Karpas-422 (cell line): Measurements from ENCODE around the gene ALG9. TPM values are rescaled to one million over a fixed set of nuclear protein-coding genes. Genes with fewer than 3 reads are reported as not detected.

Experiments
- DNase-seq: peaks from one replicate; pipeline ENCODE4 v3.0.0-alpha.2; 2015
- H2AFZ ChIP-seq: fragments of 200-600 bp; sonication (generic); 2 replicates; pipeline ENCODE4 v1.6.1; 2014; ENCODE audit warnings: antibody characterized with exemption, low read length, mixed read lengths
- H3K27ac ChIP-seq: fragments of 200-600 bp; sonication (generic); 2 replicates; pipeline ENCODE4 v1.5.1; 2014; ENCODE audit warnings: mild to moderate bottlenecking, low read length, moderate library complexity
- H3K27me3 ChIP-seq: fragments of 200-600 bp; sonication (generic); 2 replicates; pipeline ENCODE4 v1.6.1; 2014; ENCODE audit warnings: low read length, mixed read lengths
- H3K36me3 ChIP-seq: fragments of 200-600 bp; sonication (generic); 2 replicates; pipeline ENCODE4 v1.6.1; 2014; ENCODE audit warnings: low read length, mixed read lengths; ENCODE audit not compliant: insufficient read depth
- H3K4me1 ChIP-seq: fragments of 200-600 bp; sonication (generic); 2 replicates; pipeline ENCODE4 v1.6.1; 2014; ENCODE audit warnings: mild to moderate bottlenecking, low read length, mixed read lengths
- H3K4me2 ChIP-seq: fragments of 200-600 bp; sonication (generic); 2 replicates; pipeline ENCODE4 v1.6.1; 2014; ENCODE audit warnings: low read length, low read depth, mild to moderate bottlenecking; ENCODE audit not compliant: poor library complexity, severe bottlenecking
- H3K4me3 ChIP-seq: fragments of 200-600 bp; sonication (generic); 2 replicates; pipeline ENCODE4 v1.5.1; 2014; ENCODE audit warnings: mild to moderate bottlenecking, antibody characterized with exemption, low read length, mixed read lengths
- H3K79me2 ChIP-seq: fragments of 200-600 bp; sonication (generic); 2 replicates; pipeline ENCODE4 v1.6.1; 2014; ENCODE audit warnings: mild to moderate bottlenecking, low read length, mixed read lengths
- H3K9ac ChIP-seq: fragments of 200-600 bp; sonication (generic); 2 replicates; pipeline ENCODE4 v1.6.0; 2014; ENCODE audit warnings: low read length
- H3K9me2 ChIP-seq: fragments of 200-600 bp; sonication (generic), shearing (Covaris generic); replicated peaks from 2 replicates; pipeline ENCODE4 v1.6.0; 2014; ENCODE audit warnings: mild to moderate bottlenecking, low read length, moderate library complexity; ENCODE audit not compliant: insufficient read depth
- H3K9me3 ChIP-seq: fragments of 300-700, 200-600 bp; sonication (generic); 2 replicates; pipeline ENCODE4 v1.6.1; 2014; ENCODE audit warnings: low read length, mixed read lengths
- H4K20me1 ChIP-seq: fragments of 200-600 bp; sonication (generic); 2 replicates; pipeline ENCODE4 v1.6.1; 2014; ENCODE audit warnings: mild to moderate bottlenecking, antibody characterized with exemption, low read length, low read depth; ENCODE audit not compliant: insufficient read depth
- total RNA-seq: library from RNA; depleted of rRNA; stranded (reverse); fragments of >200 nt; shearing (Covaris generic); gene quantifications from 2 replicates; pipeline ENCODE4 v1.2.3, GENCODE V29; 2014; ENCODE audit warnings: low replicate concordance

ALG9 gene
- total RNA-seq, 1 experiment from 2014 or later: 14.2 TPM

DNA sequence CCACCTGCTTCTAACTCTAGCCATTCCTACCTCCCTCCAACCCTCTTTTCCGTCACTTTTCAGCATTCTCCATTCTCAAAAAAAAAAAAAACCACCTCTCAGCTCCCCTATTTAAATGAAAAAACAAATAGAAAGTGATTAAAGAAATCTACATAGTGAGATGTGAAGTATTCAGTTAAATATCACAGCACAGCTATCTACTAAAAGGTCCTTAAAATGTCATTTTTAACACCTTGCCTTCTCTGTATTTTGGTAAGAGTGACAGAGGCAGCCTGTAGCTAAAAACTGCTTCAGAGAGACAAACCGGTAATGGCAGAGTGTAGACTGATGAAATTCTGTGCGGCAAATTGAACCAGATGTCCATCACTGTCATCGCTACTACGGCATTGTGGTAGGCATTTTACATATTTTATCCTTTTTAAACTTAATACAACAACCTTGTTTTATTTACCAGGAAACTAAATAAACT lies 346 bp upstream of the ALG9 start:
- Histone ChIP-seq H3K4me1 (peaks cover 16% of the 10 kb centered on the region), H3K9me2 (no peaks in the 10 kb centered on the region), H3K4me2 (peak overlapping the region; percentile 98), H3K27me3 (no peaks in the 10 kb centered on the region), H4K20me1 (no peaks in the 10 kb centered on the region), H3K36me3 (no peaks in the 10 kb centered on the region), H2AFZ (peak overlapping the region; percentile 71; the same call in 1 of the 2 replicates), H3K9me3 (no peaks in the 10 kb centered on the region), H3K27ac (peak overlapping the region; percentile 64), H3K4me3 (peak overlapping the region; percentile 88), H3K9ac (peak overlapping the region; percentile 81), H3K79me2 (peaks cover 8% of the 10 kb centered on the region; the same call in 1 of the 2 replicates)
- DNase-seq: peak; percentile 49

DNA sequence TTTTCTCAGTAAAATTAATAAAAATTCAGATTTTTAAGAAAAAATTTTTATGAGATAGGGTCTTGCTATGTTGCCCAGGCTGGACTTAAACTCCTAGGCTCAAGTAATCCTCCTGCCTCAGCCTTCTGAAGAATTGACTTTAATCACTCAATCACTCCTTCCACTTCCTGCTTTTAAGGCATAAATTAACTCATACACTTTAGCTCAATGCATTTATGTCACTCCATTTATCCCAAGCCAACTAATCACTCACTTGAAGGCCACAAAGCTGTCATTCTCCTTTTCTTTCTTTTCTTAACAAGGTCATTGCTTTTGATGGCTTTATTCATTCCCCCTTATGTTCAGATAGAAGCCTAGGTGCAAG lies 877 bp downstream of the ALG9 start:
- H3K79me2 ChIP-seq: peaks cover 8% of the 10 kb centered on the region; the same call in 1 of the 2 replicates
- H3K9me3 ChIP-seq: no peaks in the 10 kb centered on the region
- no peak for DNase-seq
- peak overlapping the region; percentile 88 for H3K4me3 ChIP-seq
- H3K27me3 ChIP-seq: no peaks in the 10 kb centered on the region
- H3K36me3 ChIP-seq: no peaks in the 10 kb centered on the region
- no peaks in the 10 kb centered on the region for H3K9me2 ChIP-seq
- H3K27ac ChIP-seq: peak overlapping the region; percentile 64
- peak overlapping the region; percentile 81 for H3K9ac ChIP-seq
- H4K20me1 ChIP-seq: no peaks in the 10 kb centered on the region
- peak overlapping the region; percentile 98 for H3K4me2 ChIP-seq
- H3K4me1 ChIP-seq: peaks cover 16% of the 10 kb centered on the region
- no peak overlapping the region for H2AFZ ChIP-seq

- H3K27ac ChIP-seq: no peak overlapping the region
- H2AFZ ChIP-seq: no peak overlapping the region
- H3K36me3 ChIP-seq: peaks cover 3% of the 10 kb centered on the region; the same call in 1 of the 2 replicates
- peak overlapping the region; percentile 88; the same call in 1 of the 2 replicates for H3K4me3 ChIP-seq
- H3K27me3 ChIP-seq: no peaks in the 10 kb centered on the region
- H3K9me2 ChIP-seq: no peaks in the 10 kb centered on the region
- peak overlapping the region; percentile 98 for H3K4me2 ChIP-seq
- no peaks in the 10 kb centered on the region for H4K20me1 ChIP-seq
- peak overlapping the region; percentile 81; the same call in 1 of the 2 replicates for H3K9ac ChIP-seq
- DNase-seq: no peak
- peaks cover 16% of the 10 kb centered on the region for H3K4me1 ChIP-seq
- H3K79me2 ChIP-seq: peaks cover 8% of the 10 kb centered on the region; the same call in 1 of the 2 replicates
- no peaks in the 10 kb centered on the region for H3K9me3 ChIP-seq
Observed at GRCh38 chr11:111870113-111870512, 1.3 kb downstream of the ALG9 start.

DNA sequence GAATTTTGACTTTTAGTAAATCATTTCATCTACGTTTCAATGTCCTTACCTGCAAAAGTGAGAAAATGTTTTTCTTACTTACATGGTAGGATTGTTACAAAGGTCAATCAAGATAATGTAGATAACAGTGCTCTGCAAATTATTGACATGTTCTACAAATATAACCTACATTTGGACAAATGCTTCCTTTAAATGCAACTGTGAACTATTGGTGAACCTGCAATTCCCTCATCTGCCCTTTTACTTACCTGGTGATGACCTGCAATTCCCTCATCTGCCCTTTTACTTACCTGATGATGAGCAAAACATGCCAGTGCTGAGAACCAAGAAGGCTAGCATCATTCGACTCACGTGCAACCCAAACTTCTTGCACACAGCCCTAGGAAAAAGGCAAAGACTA lies 11.1 kb downstream of the ALG9 start:
- H3K4me2 ChIP-seq: no peak overlapping the region
- H3K36me3 ChIP-seq: peaks cover 3% of the 10 kb centered on the region; the same call in 1 of the 2 replicates
- no peaks in the 10 kb centered on the region for H3K9me2 ChIP-seq
- H3K27ac ChIP-seq: no peak overlapping the region
- DNase-seq: no peak
- no peaks in the 10 kb centered on the region for H4K20me1 ChIP-seq
- no peaks in the 10 kb centered on the region for H3K9me3 ChIP-seq
- no peak overlapping the region for H3K4me3 ChIP-seq
- H2AFZ ChIP-seq: no peak overlapping the region
- H3K79me2 ChIP-seq: no peaks in the 10 kb centered on the region
- H3K9ac ChIP-seq: no peak overlapping the region
- H3K4me1 ChIP-seq: no peaks in the 10 kb centered on the region
- no peaks in the 10 kb centered on the region for H3K27me3 ChIP-seq

GRCh38 chr11:111855506-111855905 lies 15.9 kb downstream of the ALG9 start:
- H3K79me2 ChIP-seq: no peaks in the 10 kb centered on the region
- H3K36me3 ChIP-seq: no peaks in the 10 kb centered on the region
- no peak overlapping the region for H3K27ac ChIP-seq
- no peaks in the 10 kb centered on the region for H3K9me3 ChIP-seq
- no peaks in the 10 kb centered on the region for H3K9me2 ChIP-seq
- H4K20me1 ChIP-seq: no peaks in the 10 kb centered on the region
- DNase-seq: no peak
- H2AFZ ChIP-seq: no peak overlapping the region
- no peak overlapping the region for H3K4me3 ChIP-seq
- H3K4me2 ChIP-seq: no peak overlapping the region
- H3K9ac ChIP-seq: no peak overlapping the region
- H3K27me3 ChIP-seq: no peaks in the 10 kb centered on the region
- H3K4me1 ChIP-seq: no peaks in the 10 kb centered on the region

- Histone ChIP-seq H3K79me2 (no peaks in the 10 kb centered on the region), H3K27ac (no peak overlapping the region), H3K27me3 (no peaks in the 10 kb centered on the region), H4K20me1 (no peaks in the 10 kb centered on the region), H3K4me1 (no peaks in the 10 kb centered on the region), H3K9me3 (no peaks in the 10 kb centered on the region), H3K4me2 (no peak overlapping the region), H2AFZ (no peak overlapping the region), H3K9ac (no peak overlapping the region), H3K9me2 (no peaks in the 10 kb centered on the region), H3K4me3 (no peak overlapping the region), H3K36me3 (no peaks in the 10 kb centered on the region)
- DNase-seq: no peak
Observed at GRCh38 chr11:111852103-111852502, 19.3 kb downstream of the ALG9 start.

- Histone ChIP-seq H3K27me3 (no peaks in the 10 kb centered on the region), H3K4me2 (no peak overlapping the region), H3K4me3 (no peak overlapping the region), H3K36me3 (no peaks in the 10 kb centered on the region), H3K27ac (no peak overlapping the region), H3K9me3 (no peaks in the 10 kb centered on the region), H3K79me2 (no peaks in the 10 kb centered on the region), H2AFZ (no peak overlapping the region), H3K4me1 (no peaks in the 10 kb centered on the region), H3K9ac (no peak overlapping the region), H3K9me2 (no peaks in the 10 kb centered on the region), H4K20me1 (no peaks in the 10 kb centered on the region)
- no peak for DNase-seq
Observed at GRCh38 chr11:111851636-111852035, 19.7 kb downstream of the ALG9 start.

GRCh38 chr11:111851067-111851466 lies 20.3 kb downstream of the ALG9 start:
- Histone ChIP-seq H3K27ac (no peak overlapping the region), H3K36me3 (no peaks in the 10 kb centered on the region), H2AFZ (no peak overlapping the region), H3K9ac (no peak overlapping the region), H4K20me1 (no peaks in the 10 kb centered on the region), H3K27me3 (no peaks in the 10 kb centered on the region), H3K79me2 (no peaks in the 10 kb centered on the region), H3K4me2 (no peak overlapping the region), H3K9me3 (no peaks in the 10 kb centered on the region), H3K4me1 (no peaks in the 10 kb centered on the region), H3K9me2 (no peaks in the 10 kb centered on the region), H3K4me3 (no peak overlapping the region)
- no peak for DNase-seq
